RPMI8226 (cell line): ENCODE data around the gene CDH11.

ENCODE experiments used
- DNase-seq: peaks from one replicate; pipeline ENCODE4 v3.0.0-alpha.2; 2015

CDH11 gene

GRCh38 chr16:65068151-65068740 is 53.6 kb downstream of the CDH11 start:
- DNase-seq, result no peak

- DNase-seq, result no peak
Observed at GRCh38 chr16:65066651-65067050, 55.2 kb downstream of the CDH11 start.

- no peak for DNase-seq
Observed at GRCh38 chr16:65065031-65065430, 56.8 kb downstream of the CDH11 start.

GRCh38 chr16:65064131-65064530 is 57.7 kb downstream of the CDH11 start:
- no peak for DNase-seq

GRCh38 chr16:65062736-65063583 is 58.9 kb downstream of the CDH11 start:
- no peak for DNase-seq

GRCh38 chr16:65061935-65062518 is 59.8 kb downstream of the CDH11 start:
- DNase-seq, result no peak

- no peak for DNase-seq
Observed at GRCh38 chr16:65061263-65061662, 60.6 kb downstream of the CDH11 start.

- DNase-seq, result no peak
Observed at GRCh38 chr16:65059406-65059980, 62.4 kb downstream of the CDH11 start.

GRCh38 chr16:65057184-65057583 is 64.7 kb downstream of the CDH11 start:
- no peak for DNase-seq

- no peak for DNase-seq
Observed at GRCh38 chr16:65054457-65054856, 67.4 kb downstream of the CDH11 start.

GRCh38 chr16:65049679-65050078 is 72.2 kb downstream of the CDH11 start:
- DNase-seq, result no peak

GRCh38 chr16:65045961-65046360 is 75.9 kb downstream of the CDH11 start:
- DNase-seq, result no peak

- DNase-seq, result no peak
Observed at GRCh38 chr16:65044873-65045272, 77.0 kb downstream of the CDH11 start.

GRCh38 chr16:65044026-65044425 is 77.8 kb downstream of the CDH11 start:
- DNase-seq, result no peak

GRCh38 chr16:65042438-65043365 is 79.2 kb downstream of the CDH11 start:
- no peak for DNase-seq

- DNase-seq, result no peak
Observed at GRCh38 chr16:65041667-65042066, 80.2 kb downstream of the CDH11 start.

- DNase-seq, result no peak
Observed at GRCh38 chr16:65038100-65038499, 83.8 kb downstream of the CDH11 start.

GRCh38 chr16:65037556-65037955 is 84.3 kb downstream of the CDH11 start:
- DNase-seq, result no peak

- no peak for DNase-seq
Observed at GRCh38 chr16:65034915-65035314, 86.9 kb downstream of the CDH11 start.

GRCh38 chr16:65032387-65032786 is 89.5 kb downstream of the CDH11 start:
- no peak for DNase-seq

GRCh38 chr16:65024767-65025178 is 97.1 kb downstream of the CDH11 start:
- DNase-seq, result no peak

GRCh38 chr16:65023802-65024201 is 98.1 kb downstream of the CDH11 start:
- no peak for DNase-seq
